Heart right ventricle (tissue), 16 donors: ENCODE results near the gene SPTBN1. TPM values are rescaled to one million over a fixed set of nuclear protein-coding genes. Genes with fewer than 3 reads are reported as not detected.

ENCODE experiments used
- ATAC-seq, 8 donors: fragments of 200-7000 bp; cut with Tn5 transposase; one replicate each; pipeline ENCODE4 v1.9.1; 2020; ENCODE audit warnings: mild to moderate bottlenecking in 8 of 8, moderate library complexity in 8 of 8, moderate number of reproducible peaks in 1 of 8
- DNase-seq, 2 donors: peaks; one replicate each; pipeline ENCODE4 v3.0.0-alpha.2; 2020
- H3K27ac ChIP-seq, 10 donors: fragments of 200-600 bp; sonication (generic) in 2 of 10; one replicate each; pipeline versions ENCODE4 v1.5.0 to v1.8.0; 2020 to 2022; ENCODE audit warnings: mild to moderate bottlenecking in 3 of 10
- H3K27me3 ChIP-seq, 7 donors: fragments of 200-600 bp; one replicate each; pipeline ENCODE4 v1.8.0; 2021 to 2022; ENCODE audit warnings: mild to moderate bottlenecking in 2 of 7
- H3K36me3 ChIP-seq, 9 donors: fragments of 200-600 bp; sonication (generic) in 1 of 9; one replicate each; pipeline versions ENCODE4 v1.5.0 to v1.8.0; 2020 to 2022; ENCODE audit warnings: mild to moderate bottlenecking in 2 of 9
- H3K4me1 ChIP-seq, 9 donors: fragments of 200-600 bp; sonication (generic) in 1 of 9; one replicate each; pipeline versions ENCODE4 v1.5.0 to v1.8.0; 2020 to 2022; ENCODE audit warnings: mild to moderate bottlenecking in 4 of 9
- H3K4me3 ChIP-seq, 10 donors: fragments of 200-600 bp; sonication (generic) in 2 of 10; one replicate each; pipeline versions ENCODE4 v1.5.0 to v1.8.0; 2020 to 2022; ENCODE audit warnings: mild to moderate bottlenecking in 7 of 10, moderate library complexity in 2 of 10
- H3K9me3 ChIP-seq, 11 donors: fragments of 200-600 bp in 10 of 11; sonication (generic) in 2 of 11; one replicate each; pipeline versions ENCODE4 v1.5.0 to v1.8.0; 2013 to 2022; ENCODE audit warnings: mild to moderate bottlenecking in 2 of 11, control low read depth in 1 of 11, moderate library complexity in 1 of 11
- CTCF ChIP-seq, 9 donors: fragments of 200-600 bp; sonication (generic) in 2 of 9; IDR thresholded peaks; one replicate each; pipeline versions ENCODE4 v1.5.0 to v1.8.0; 2021 to 2022; ENCODE audit warnings: antibody characterized with exemption in 9 of 9, mild to moderate bottlenecking in 5 of 9, moderate library complexity in 1 of 9
- WGBS, 2 donors: extraction: QIAGEN DNeasy Blood & Tissue Kit; methylation state at CpG; one replicate each; pipeline ENCODE4 v1.1.7; 2013; ENCODE audit warnings: inconsistent platforms in 1 of 2; 5-methylcytosine and 5-hydroxymethylcytosine counted together
- intact Hi-C, 10 donors: fragments of 100-400 bp; cut with DNase I; formaldehyde crosslinking; loops; one replicate each; pipeline versions ENCODE4 v1.11.1 to v1.14.2; 2022
- polyA plus RNA-seq, 2 donors: library from polyadenylated mRNA; stranded (reverse); fragments of 200-250 nt; gene quantifications; one replicate each; pipeline ENCODE4 v1.2.3, GENCODE V29; 2013
- total RNA-seq, 10 donors: library from RNA; stranded (reverse); fragmentation: NEBNext Ultra II Directional in 3 of 10; extraction: Animal tissue kit (Norgen Biotek cat#: 25700) in 3 of 10; gene quantifications; one replicate each; pipeline versions ENCODE4 v1.2.1 to v1.2.4, GENCODE V29; 2021 to 2023
- donor health status: Arrhythmogenic right ventricular cardiomyopathy.
- donor health status: ischemic (EF 13 %, LVEDD 7.1; RV severe dilation, severe dysfunction).
- donor health status: healthy with polysubstance abuse.
- donor health status: DM: no; HTN: yes; CAD: no.
- donor health status: DM: no; HTN: no; CAD: no.
- donor health status: ischemic (EF 25% LVEDD 6.9; RV normal size, moderate dysfunction).
- donor health status: ischemic (EF 25% LVEDD 5.7; RV mildly dilated, moderate dysfunction).
- donor health status: healthy.
- donor health status: DM: yes; HTN: yes; CAD: no.
- donor health status: Ischemic cardiomyopathy.
- donor health status: ischemic (EF 35%, LVEDD 5.7; RV mildly dilated, moderate dysfunction).
- donor health status: nonischemic (EF 11% LVEDD 7.7; RV severe dilation, severe dysfunction).
- donor health status: DM: yes; HTN: yes; CAD: no.
- donor health status: PGD.
- donor health status: ischemic (EF 29% LVEDD 5.4; RV normal size, mild dysfunction).
- donor health status: nonischemic (EF 23%, LVEDD 6.1; RV moderate dilation, normal function).

Gene SPTBN1
- total and polyA plus RNA-seq, 12 donors: 91.1 to 643 (median 494) TPM

- Histone ChIP-seq H3K27ac (peak overlapping the region; percentile 54 to 98 (median 76)), H3K36me3 (peaks cover 0 to 11% (median 0%) of the 10 kb centered on the region in 9 donors), H3K4me3 (peak overlapping the region in 9 of 10 donors; percentile 15 to 54 (median 46)), H3K9me3 (no peaks in the 10 kb centered on the region), H3K4me1 (peaks cover 14 to 99% (median 87%) of the 10 kb centered on the region in 9 donors), H3K27me3 (no peaks in the 10 kb centered on the region)
- no peak for TF ChIP-seq CTCF (IDR thresholded peaks at IDR 0.05)
- whole genome bisulfite sequencing, 2 donors: 22 to 34% methylated on average over 3 of the region's 3 CpGs
- intact Hi-C loops: loop anchor here in 1 of 10 donors (10.0 kb wide), 1 partner anchor 165 kb away; no protein-coding TSS in a partner anchor
- ATAC-seq (peak; percentile 44 to 88 (median 74)), DNase-seq (peak in 1 of 2 donors; percentile 45)
Observed at GRCh38 chr2:54469484-54470053, 13.4 kb downstream of the SPTBN1 start.

GRCh38 chr2:54470266-54470938 is 14.3 kb downstream of the SPTBN1 start:
- Histone ChIP-seq H3K27me3 (no peaks in the 10 kb centered on the region), H3K27ac (peak overlapping the region; percentile 54 to 98 (median 76)), H3K4me1 (peaks cover 14 to 99% (median 86%) of the 10 kb centered on the region in 9 donors), H3K4me3 (peak overlapping the region; percentile 1 to 54 (median 42)), H3K36me3 (peaks cover 0 to 11% (median 0%) of the 10 kb centered on the region in 9 donors), H3K9me3 (no peaks in the 10 kb centered on the region)
- no peak for TF ChIP-seq CTCF (IDR thresholded peaks at IDR 0.05)
- DNase-seq: no peak
- intact Hi-C loops: no loop called here
- peak in 6 of 8 donors; percentile 38 to 63 (median 54) for ATAC-seq
- 20 to 30% methylated on average over 6 of the region's 6 CpGs for WGBS, 2 donors

- H3K4me3 ChIP-seq: peak overlapping the region in 9 of 10 donors; percentile 15 to 54 (median 46)
- H3K27me3 ChIP-seq: no peaks in the 10 kb centered on the region
- no peak for TF ChIP-seq CTCF (IDR thresholded peaks at IDR 0.05)
- 3 to 10% methylated on average over 1 of the region's 1 CpG for WGBS, 2 donors
- H3K27ac ChIP-seq: peak overlapping the region; percentile 54 to 98 (median 76)
- H3K9me3 ChIP-seq: no peaks in the 10 kb centered on the region
- peaks cover 14 to 100% (median 89%) of the 10 kb centered on the region in 9 donors for H3K4me1 ChIP-seq
- H3K36me3 ChIP-seq: peaks cover 0 to 11% (median 0%) of the 10 kb centered on the region in 9 donors
- intact Hi-C loops: no loop called here
- DNase-seq (peak in 1 of 2 donors; percentile 78), ATAC-seq (peak; percentile 36 to 76 (median 64))
Observed at GRCh38 chr2:54471221-54471711, 15.1 kb downstream of the SPTBN1 start.

GRCh38 chr2:54473851-54474250 is 17.7 kb downstream of the SPTBN1 start:
- no peak overlapping the region for H3K4me3 ChIP-seq
- H3K27me3 ChIP-seq: no peaks in the 10 kb centered on the region
- TF ChIP-seq CTCF (IDR thresholded peaks at IDR 0.05): no peak
- 56% methylated on average over 1 of the region's 1 CpG for WGBS, 2 donors
- H3K36me3 ChIP-seq: peaks cover 0 to 4% (median 0%) of the 10 kb centered on the region in 9 donors
- ATAC-seq (no peak), DNase-seq (no peak)
- intact Hi-C loops: no loop called here
- no peaks in the 10 kb centered on the region for H3K9me3 ChIP-seq
- peaks cover 14 to 100% (median 94%) of the 10 kb centered on the region in 9 donors for H3K4me1 ChIP-seq
- peak overlapping the region in 6 of 10 donors; percentile 3 to 98 (median 60) for H3K27ac ChIP-seq
